GM21360 (cell line): Measurements from ENCODE around the gene ARHGEF37.
"Not testable (repeated sequence)": the region's sequence is repeated elsewhere in the genome, so short reads cannot be mapped to it uniquely, and the experiment has no call there.

Source experiments
- ATAC-seq: cut with Tn5 transposase; IDR thresholded peaks from one replicate; pipeline ENCODE4 v1.9.1; 2021; ENCODE audit warnings: mild to moderate bottlenecking, moderate library complexity; ENCODE audit not compliant: unreplicated experiment

ARHGEF37 gene

DNA sequence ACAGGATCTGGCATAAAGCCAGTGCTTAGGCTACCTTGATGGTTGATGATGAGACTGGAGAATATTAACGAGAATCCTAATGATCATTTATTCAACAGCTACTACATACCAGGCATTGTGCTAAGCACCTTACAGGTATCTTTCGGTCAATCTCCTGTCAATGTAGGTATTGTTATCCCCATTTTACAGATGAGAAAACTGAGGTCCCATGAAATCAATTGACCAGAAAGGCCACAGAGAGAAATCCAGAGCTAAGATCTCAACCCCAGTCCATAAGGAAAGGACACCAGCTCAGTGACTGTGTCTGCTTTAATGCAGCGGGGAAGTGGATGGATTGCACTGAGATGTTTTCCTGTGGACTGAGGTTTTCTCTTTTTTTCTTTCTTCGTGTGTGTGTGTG is 63.3 kb downstream of the ARHGEF37 start:
- ATAC-seq, result no peak

DNA sequence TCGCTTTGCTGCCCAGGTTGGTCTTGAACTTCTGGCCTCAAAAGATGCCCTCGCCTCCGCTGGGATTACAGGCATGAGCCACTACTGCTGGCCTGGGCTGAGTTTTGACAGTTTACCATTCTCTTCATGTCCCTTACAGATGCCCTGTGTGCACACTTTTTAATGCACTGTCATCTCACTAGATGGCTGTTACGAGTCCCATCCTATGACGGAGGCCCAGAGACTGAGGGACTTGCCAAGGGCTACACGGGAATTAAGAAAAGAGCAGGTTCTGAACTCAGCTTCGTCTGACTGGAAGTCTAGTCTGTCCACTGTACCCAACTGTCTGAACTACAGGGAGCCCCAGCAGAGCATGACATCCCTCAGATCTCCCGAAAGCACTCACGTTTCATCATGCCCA is 63.9 kb downstream of the ARHGEF37 start:
- ATAC-seq, result no peak

GRCh38 chr5:149645725-149646124 is 64.4 kb downstream of the ARHGEF37 start:
- no peak for ATAC-seq

- ATAC-seq, result no peak
Measured at GRCh38 chr5:149646564-149646963, 65.3 kb downstream of the ARHGEF37 start.

DNA sequence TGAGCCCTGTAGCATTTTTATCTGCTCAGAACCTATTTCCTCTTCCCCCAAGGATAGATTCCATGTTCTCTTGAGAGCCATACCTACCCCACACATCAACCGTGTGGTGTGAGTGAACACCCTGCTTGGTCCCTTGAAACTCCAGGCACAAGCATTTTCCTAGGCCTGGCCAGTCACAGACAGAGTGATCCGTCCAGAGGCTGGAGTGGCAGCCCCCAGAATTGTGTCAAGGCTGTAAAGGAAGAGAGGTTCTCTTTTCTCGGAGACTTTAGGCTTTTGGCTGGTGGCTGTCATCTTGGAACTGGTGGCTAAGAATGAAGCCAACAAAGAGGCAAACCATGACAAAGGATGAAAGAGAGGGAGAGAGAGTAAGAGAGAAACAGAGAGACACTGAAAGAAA is 66.0 kb downstream of the ARHGEF37 start:
- no peak for ATAC-seq

- not testable (repeated sequence) for ATAC-seq
Measured at GRCh38 chr5:149648464-149649393, 67.4 kb downstream of the ARHGEF37 start.

DNA sequence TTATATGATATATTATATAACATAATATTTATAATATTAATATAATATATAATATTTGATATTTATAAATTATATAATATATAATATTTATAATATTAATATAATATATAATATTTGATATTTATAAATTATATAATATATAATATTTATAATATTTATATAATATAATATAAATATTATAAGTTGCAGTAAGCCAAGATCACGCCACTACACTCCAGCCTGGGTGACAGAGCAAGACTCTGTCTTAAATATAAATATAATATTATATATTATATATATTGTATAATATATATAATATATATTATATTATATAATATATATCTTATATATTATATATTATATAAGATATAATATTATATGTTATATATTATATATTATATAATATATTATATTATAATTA is 68.4 kb downstream of the ARHGEF37 start:
- not testable (repeated sequence) for ATAC-seq

GRCh38 chr5:149651686-149652085 is 70.4 kb downstream of the ARHGEF37 start:
- ATAC-seq, result no peak

DNA sequence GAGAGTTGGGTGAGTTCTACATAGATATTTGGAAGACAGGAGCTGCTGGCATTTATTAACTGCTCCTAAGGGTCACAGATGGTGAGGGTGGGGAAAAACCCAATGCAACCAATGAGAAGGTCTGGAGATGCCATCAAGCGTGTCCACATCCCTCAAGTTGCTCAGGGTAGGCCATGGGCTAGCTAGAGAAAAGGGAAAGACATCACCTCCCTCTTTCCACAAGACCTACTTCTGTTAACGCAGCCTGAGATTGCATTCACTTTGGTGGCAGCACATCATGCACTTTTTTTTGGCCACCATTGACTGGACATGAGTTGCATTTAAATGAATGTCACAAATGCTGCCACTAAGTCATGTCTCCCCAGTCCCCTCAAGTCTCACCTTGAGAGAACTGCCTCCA is 71.4 kb downstream of the ARHGEF37 start:
- ATAC-seq, result no peak

DNA sequence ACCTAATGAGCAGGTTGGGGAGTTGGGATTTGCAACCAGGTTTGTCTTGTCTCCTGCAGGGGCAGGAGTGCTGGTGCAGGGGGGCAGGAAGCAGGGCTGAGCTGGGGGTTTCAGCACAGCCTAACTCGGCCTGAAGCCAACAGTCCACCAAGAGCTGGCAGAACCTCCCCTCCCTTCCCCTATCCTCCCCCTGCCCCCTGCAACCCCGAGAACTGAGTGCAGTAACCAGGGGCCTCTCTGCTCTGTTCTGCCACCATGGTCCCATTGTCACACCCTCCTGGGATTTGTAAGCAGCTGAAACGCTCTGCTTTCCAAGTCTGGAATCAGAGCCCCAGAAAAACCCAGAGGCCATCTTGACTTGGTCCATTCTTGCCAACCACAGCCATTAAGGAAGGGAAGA is 72.9 kb downstream of the ARHGEF37 start:
- ATAC-seq, result no peak

DNA sequence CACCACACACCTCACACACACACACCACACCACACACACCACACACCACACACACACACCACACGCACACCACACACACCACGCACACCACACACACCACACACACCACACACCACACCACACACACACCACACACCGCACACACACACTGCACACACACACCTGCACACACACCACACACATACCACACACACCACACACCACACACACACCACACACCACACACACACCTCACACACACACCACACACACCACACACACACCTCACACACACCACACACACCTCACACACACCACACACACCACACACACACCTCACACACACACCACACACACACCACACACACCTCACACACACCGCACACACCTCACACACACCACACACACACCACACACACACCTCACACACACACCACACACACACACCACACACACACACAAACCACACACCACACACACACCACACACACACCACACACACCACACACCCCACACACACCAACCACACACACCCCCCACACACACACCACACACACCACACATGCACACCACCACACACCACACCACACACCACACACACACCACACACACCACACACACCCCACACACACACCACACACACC is 73.7 kb downstream of the ARHGEF37 start:
- ATAC-seq, result no peak

GRCh38 chr5:149656576-149657182 is 75.4 kb downstream of the ARHGEF37 start:
- no peak for ATAC-seq

DNA sequence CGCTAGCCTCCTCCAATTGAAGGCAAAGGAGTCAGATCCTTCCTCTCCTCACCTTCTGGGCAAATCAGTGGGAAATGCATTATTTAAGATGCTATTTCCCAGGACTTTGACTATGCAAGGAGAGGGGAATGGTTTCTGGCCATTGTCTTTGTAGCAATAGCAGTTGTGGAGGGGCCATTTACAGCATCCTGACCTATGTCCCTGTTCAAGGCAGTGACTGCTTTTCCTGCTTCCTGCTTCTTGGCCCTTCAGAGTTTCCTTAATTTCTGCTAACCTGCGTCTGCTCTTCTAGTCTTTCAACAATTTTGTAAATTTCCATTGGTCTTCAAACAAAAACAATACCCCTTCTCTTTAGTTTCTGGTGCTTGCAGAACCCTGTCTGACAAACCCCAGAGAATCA is 76.0 kb downstream of the ARHGEF37 start:
- no peak for ATAC-seq

GRCh38 chr5:149658299-149658698 is 77.0 kb downstream of the ARHGEF37 start:
- no peak for ATAC-seq

DNA sequence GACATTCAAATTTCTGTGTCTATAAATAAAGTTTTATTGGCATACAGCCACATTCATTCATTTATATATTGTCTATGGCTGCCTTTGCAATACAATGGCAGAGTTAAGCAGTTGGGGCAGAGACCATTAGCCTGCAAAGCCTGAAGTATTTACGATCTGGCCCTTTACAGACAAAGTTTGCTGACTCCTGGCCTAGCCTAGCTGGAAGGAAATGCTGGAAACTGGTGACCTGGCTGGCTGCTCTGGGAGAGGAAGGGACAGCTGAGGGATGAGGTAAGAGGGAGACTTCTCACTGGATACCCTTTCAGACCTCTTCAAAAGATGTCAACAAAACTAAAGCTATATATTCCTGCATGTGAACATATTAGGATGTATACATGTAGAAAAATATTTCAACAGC is 82.8 kb downstream of the ARHGEF37 start:
- no peak for ATAC-seq

DNA sequence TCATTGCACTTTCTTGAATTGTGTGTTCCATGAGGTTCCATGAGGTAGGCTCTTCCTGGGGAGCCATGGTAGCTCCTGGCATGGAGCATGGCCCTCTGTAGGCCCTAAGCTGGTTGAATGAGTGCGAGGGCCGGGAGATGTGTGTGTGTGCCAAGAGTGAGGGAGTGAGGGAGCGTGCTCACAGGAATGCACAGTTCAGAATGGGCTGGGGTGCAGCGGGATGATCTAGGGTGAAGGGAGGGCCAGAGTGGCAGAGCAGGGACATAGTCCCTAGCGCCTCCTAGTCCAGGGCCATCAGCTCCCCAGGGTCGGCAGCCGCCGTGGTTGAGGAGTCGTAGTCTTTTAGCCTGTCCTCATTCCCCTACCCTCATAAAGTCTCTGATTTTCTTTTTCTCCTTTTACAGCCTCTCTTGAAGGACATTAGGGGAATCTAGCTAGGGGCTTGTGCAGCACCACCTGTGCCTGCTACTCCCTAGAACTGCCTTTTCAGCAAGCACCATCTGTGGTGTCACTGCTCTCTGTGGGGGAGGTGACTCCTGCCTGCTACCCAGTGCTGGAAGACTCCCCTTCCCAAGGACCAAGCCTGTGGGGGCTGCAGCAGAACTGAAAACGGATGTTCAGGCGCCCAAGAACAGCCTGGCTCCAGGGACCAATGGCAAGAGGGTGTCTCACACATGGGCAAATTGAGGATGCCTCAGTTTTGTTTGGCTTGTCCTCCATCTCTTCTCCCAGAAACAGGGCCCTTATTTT is 83.5 kb downstream of the ARHGEF37 start:
- ATAC-seq, result no peak

GRCh38 chr5:149665416-149666175 is 84.3 kb downstream of the ARHGEF37 start:
- ATAC-seq, result no peak

GRCh38 chr5:149666212-149666852 is 85.0 kb downstream of the ARHGEF37 start:
- no peak for ATAC-seq

DNA sequence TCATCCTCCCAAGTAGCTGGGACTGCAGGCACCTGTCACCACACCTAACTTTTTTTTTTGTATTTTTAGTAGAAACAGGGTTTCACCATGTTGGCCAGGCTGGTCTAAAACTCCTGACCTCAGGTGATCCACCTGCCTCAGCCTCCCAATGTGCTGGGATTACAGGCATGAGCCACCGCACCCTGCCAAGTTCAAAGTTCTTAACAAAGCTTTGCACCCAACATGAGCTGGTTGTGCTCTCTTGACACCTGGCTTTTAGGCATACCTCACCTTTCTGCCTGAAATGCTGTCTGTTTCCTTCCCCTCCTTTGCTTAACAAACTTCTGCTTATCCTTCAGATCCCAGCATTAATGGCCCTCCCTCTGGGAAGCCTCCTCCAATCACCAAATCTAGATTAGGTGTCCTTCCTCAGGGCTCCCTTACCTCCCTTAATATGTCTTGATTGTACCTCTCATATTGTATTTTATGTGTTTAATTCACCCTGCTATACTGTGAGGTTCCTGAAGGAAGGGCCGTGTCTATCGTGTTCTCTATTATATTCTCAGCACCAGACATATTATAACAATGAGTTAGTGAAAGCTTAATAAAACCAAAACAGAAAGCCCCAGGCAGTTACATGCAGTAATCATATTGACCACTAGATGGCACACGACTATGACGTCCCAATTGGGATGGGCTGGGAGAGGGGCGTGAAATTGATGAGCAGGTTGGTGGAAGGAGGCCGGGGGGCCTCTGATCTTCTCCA is 86.0 kb downstream of the ARHGEF37 start:
- ATAC-seq, result no peak
